T-helper 9 cell (primary cell): ENCODE results near the gene LIMS1.
"Not testable (repeated sequence)": the region's sequence is repeated elsewhere in the genome, so short reads cannot be mapped to it uniquely, and the experiment has no call there.

Experiments used
- DNase-seq: peaks from one replicate; pipeline ENCODE4 v3.0.0-alpha.2; 2020

LIMS1 gene

GRCh38 chr2:108670282-108670681, 136.0 kb downstream of the LIMS1 start:
- not testable (repeated sequence) for DNase-seq

GRCh38 chr2:108672200-108672805, 138.0 kb downstream of the LIMS1 start:
- DNase-seq: not testable (repeated sequence)

- not testable (repeated sequence) for DNase-seq
These were observed 142.3 kb downstream of the LIMS1 start for GRCh38 chr2:108676522-108676921.

GRCh38 chr2:108677239-108677744, 143.0 kb downstream of the LIMS1 start:
- DNase-seq: not testable (repeated sequence)

GRCh38 chr2:108678198-108678651, 144.0 kb downstream of the LIMS1 start:
- DNase-seq: not testable (repeated sequence)

GRCh38 chr2:108680805-108681204, 146.5 kb downstream of the LIMS1 start:
- not testable (repeated sequence) for DNase-seq

GRCh38 chr2:108688818-108689756, 154.8 kb downstream of the LIMS1 start:
- not testable (repeated sequence) for DNase-seq

GRCh38 chr2:108690001-108690400, 155.7 kb downstream of the LIMS1 start:
- DNase-seq: not testable (repeated sequence)

- no peak for DNase-seq
These were observed 157.2 kb downstream of the LIMS1 start for GRCh38 chr2:108691447-108691846.

- DNase-seq: no peak
These were observed 166.9 kb downstream of the LIMS1 start for GRCh38 chr2:108701208-108701607.

GRCh38 chr2:108701806-108702205, 167.5 kb downstream of the LIMS1 start:
- no peak for DNase-seq

- no peak for DNase-seq
These were observed 170.6 kb downstream of the LIMS1 start for GRCh38 chr2:108704871-108705270.

GRCh38 chr2:108707300-108707699, 173.0 kb downstream of the LIMS1 start:
- DNase-seq: no peak

- not testable (repeated sequence) for DNase-seq
These were observed 182.7 kb downstream of the LIMS1 start for GRCh38 chr2:108716971-108717370.

- DNase-seq: peak; percentile 90
These were observed 185.1 kb downstream of the LIMS1 start, which contains the start of gene RANBP2 for GRCh38 chr2:108719149-108720044. Gene RANBP2 (plus strand): TSS chr2:108719482. CDS start chr2:108719607, 125 bp downstream.

- not testable (repeated sequence) for DNase-seq
These were observed 191.8 kb downstream of the LIMS1 start for GRCh38 chr2:108726048-108726447.

- not testable (repeated sequence) for DNase-seq
These were observed 200.4 kb downstream of the LIMS1 start for GRCh38 chr2:108734656-108735055.
